T-helper 9 cell (primary cell): Measurements from ENCODE around the gene SPIN4.
"Not testable (repeated sequence)": the region's sequence is repeated elsewhere in the genome, so short reads cannot be mapped to it uniquely, and the experiment has no call there.

Source experiments
- DNase-seq: peaks from one replicate; pipeline ENCODE4 v3.0.0-alpha.2; 2020
- total RNA-seq, 2 donors: gene quantifications; one replicate each; lab custom pipeline; 2026; lab: John Stamatoyannopoulos, UW

Gene SPIN4
- 3.1 to 3.4 reads per million in 2 donors for total RNA-seq

DNA sequence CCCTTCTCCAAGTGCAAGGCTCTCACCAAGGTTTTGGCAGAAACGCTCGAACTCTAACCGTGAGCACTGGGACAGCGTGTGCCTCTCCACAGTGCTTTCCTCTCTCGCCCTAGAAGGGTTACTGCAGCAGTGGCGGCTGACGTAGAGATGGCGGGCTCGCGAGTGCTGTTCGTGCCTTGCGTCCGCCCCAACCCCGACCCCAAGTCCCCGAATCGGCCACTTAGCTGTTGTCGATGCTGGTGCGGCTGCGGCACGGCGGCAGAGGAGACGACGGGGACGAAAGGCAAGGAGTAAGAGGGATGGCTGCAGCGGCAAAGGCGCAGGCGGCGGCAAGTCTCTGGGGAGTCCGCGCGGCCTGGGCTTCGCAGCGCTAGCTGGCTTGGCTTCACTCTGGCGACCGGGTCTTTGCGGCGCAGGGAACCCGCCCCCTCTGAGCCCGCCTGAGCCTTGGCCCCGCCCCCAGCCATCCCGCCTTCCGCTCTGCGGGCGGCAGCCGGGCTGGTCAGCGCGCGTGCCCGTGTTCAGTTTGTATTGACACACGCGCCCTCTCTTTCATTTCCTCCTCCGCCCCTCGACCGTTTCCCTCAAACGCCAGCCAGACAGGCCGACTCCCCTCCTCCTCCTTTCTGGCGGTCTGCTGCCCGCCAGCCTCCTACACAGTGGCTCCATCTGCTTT is at the start of gene SPIN4:
SPIN4 (minus strand) TSS at position 392 of the 676 bp plus-strand sequence. CDS start 513 bp downstream, outside the sequence.
- peak; percentile 33 for DNase-seq

DNA sequence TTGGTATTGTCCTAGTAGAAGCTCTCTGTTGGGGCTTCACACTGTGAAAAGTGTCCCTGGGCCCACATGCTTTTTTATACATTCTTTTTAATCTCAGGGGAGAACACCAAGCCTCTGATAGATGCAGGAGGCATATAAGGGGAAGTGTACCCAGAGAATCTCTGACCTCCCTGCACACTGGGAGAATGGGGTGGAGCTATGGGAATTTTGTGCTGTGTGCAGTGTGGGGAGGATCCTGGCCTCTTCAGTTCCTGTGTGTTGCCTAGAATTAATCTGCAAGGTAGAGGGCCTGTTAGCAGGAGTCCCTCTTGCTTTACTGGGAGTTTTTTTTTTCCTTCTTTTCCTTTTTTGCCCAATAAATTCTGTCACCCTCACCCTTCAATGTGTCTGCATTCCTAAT is 49.2 kb upstream of the SPIN4 start:
- DNase-seq: no peak

DNA sequence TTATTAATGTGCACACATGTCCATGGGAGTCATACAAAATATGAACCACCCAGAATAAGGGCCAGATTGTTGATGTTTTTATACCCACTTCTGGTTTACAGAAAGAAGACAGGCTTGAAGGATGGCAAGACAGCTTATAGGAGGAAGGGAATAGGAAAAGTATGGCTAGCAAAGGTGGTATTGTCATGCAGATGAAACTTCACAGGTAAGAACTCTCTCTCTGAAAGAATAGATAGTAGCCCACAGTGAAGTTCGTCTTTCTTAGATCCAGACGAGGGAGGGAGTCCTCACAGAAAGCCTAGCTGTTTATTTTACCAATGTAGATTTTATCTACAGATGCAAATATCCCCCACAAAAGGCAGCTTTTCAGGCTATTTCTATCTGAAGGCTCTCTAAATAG is 43.7 kb upstream of the SPIN4 start:
- no peak for DNase-seq

DNA sequence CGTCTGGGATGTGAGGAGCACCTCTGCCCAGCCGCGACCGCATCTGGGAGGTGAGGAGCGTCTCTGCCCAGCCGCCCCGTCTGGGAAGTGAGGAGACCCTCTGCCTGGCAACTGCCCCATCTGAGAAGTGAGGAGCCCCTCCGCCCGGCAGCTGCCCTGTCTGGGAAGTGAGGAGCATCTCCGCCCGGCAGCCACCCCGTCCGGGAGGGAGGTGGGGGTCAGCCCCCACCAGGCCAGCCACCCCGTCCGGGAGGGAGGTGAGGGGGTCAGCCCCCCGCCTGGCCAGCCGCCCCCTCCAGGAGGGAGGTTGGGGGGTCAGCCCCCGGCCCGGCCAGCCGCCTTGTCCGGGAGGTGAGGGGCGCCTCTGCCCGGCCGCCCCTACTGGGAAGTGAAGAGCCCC is 42.0 kb upstream of the SPIN4 start:
- not testable (repeated sequence) for DNase-seq

GRCh38 chrX:63387411-63387810 is 36.3 kb upstream of the SPIN4 start:
- DNase-seq: no peak

- not testable (repeated sequence) for DNase-seq
Observed at GRCh38 chrX:63384263-63384662, 33.1 kb upstream of the SPIN4 start.

DNA sequence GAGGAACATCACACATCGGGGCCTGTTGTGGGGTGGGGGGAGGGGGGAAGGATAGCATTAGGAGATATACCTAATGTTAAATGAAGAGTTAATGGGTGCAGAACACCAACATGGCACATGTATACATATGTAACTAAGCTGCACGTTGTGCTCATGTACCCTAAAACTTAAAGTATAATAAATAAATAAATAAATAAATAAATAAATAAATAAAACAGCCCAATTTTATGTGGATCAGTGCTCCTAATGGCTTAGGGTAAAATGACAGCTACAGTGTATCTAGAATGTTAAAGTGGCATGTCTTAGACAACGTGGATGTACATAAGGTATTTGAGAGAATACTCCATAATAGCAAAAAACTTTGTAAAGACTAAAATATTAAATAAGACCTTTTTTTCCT is 21.9 kb upstream of the SPIN4 start:
- DNase-seq: not testable (repeated sequence)

- not testable (repeated sequence) for DNase-seq
Observed at GRCh38 chrX:63367699-63368098, 16.6 kb upstream of the SPIN4 start.

DNA sequence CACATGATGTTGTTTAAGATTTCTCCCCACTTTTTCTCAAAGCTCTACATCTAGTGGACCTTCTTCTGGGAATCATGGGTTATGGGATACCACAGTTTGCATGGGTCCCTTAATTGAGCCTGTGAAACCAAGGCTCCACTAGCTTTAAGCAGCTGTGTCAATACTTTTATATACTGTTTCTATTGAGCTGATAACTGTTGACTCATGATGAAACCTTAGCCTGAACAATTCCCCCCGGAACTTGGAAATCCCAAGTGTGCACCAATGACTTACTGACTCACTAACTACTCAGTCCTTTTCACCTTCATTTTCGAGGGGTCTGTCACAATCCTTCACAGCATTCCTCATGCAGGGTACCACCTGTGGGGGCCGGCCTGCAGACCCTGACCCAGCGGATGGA is 12.7 kb upstream of the SPIN4 start:
- DNase-seq: no peak

GRCh38 chrX:63361494-63361893 is 10.4 kb upstream of the SPIN4 start:
- no peak for DNase-seq

- DNase-seq: no peak
Observed at GRCh38 chrX:63354484-63354883, 3.4 kb upstream of the SPIN4 start.

- no peak for DNase-seq
Observed at GRCh38 chrX:63350465-63350877, 661 bp downstream of the SPIN4 start.

DNA sequence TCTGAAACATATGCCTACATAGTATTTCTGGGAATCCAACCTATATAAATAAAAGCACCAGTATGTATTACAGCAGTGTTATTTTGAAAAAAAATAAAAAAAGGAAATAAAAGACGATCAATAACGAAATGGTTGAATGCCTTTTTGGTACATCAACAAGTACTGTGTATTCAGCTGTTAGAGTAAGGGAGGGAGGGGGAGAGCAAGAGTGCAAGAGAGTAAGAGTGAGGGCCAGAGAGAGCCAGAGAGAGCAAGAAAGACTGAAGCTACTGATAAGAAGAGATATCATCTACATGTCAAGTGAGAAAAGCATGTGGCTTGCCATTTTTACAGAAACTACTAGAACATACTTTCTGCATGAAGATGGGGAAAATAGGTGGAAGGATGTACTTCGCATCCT is 1.8 kb downstream of the SPIN4 start:
- no peak for DNase-seq

- no peak for DNase-seq
Observed at GRCh38 chrX:63330681-63331080, 20.5 kb downstream of the SPIN4 start.

- no peak for DNase-seq
Observed at GRCh38 chrX:63327788-63328187, 23.3 kb downstream of the SPIN4 start.

GRCh38 chrX:63299596-63299995 is 51.5 kb downstream of the SPIN4 start:
- no peak for DNase-seq
